Tibial artery (tissue), 4 donors: ENCODE measurements around the gene MT1G.
A peak's percentile ranks its signal among the peaks of the same experiment; 100 is the strongest.

ENCODE experiments used
- DNase-seq, 2 donors: peaks; one replicate each; pipeline ENCODE4 v3.0.0-alpha.2; 2019
- H3K27ac ChIP-seq, 2 donors: fragments of 200-600 bp; sonication (generic) in 1 of 2; 1 replicate in 1 of 2; 2 replicates in 1 of 2; pipeline ENCODE4 v1.5.1; 2018 to 2019; ENCODE audit warnings: mild to moderate bottlenecking in 1 of 2
- H3K27me3 ChIP-seq, 2 donors: fragments of 200-600 bp; sonication (generic) in 1 of 2; one replicate each; pipeline versions ENCODE4 v1.5.1 to v1.6.0; 2016 to 2019
- H3K36me3 ChIP-seq, 3 donors: fragments of 200-600 bp; sonication (generic) in 2 of 3; one replicate each; pipeline ENCODE4 v1.5.1; 2016 to 2019; ENCODE audit warnings: mild to moderate bottlenecking in 2 of 3
- H3K4me1 ChIP-seq, 4 donors: fragments of 200-600 bp; sonication (generic) in 2 of 4; 1 replicate in 3 of 4; 2 replicates in 1 of 4; pipeline ENCODE4 v1.5.1; 2016 to 2019
- H3K4me3 ChIP-seq, 2 donors: fragments of 200-600 bp; sonication (generic) in 1 of 2; 1 replicate in 1 of 2; 2 replicates in 1 of 2; pipeline ENCODE4 v1.5.1; 2018 to 2019; ENCODE audit warnings: mild to moderate bottlenecking in 2 of 2
- H3K9me3 ChIP-seq, 3 donors: fragments of 200-600 bp; sonication (generic) in 1 of 3; one replicate each; pipeline ENCODE4 v1.5.1; 2016 to 2019
- CTCF ChIP-seq, 2 experiments: fragments of 200-600 bp in 1 of 2; fragments of 450-650 bp in 1 of 2; IDR thresholded peaks; one replicate each; pipeline ENCODE4 v1.5.1; 2017 to 2019; ENCODE audit warnings: antibody characterized with exemption in 2 of 2, mild to moderate bottlenecking in 1 of 2, moderate library complexity in 1 of 2
- intact Hi-C: fragments of 100-400 bp; cut with DNase I; formaldehyde crosslinking; loops from one replicate; pipeline ENCODE4 v1.15.0; 2023; ENCODE audit warnings: low total_unique reads

The MT1G gene

DNA sequence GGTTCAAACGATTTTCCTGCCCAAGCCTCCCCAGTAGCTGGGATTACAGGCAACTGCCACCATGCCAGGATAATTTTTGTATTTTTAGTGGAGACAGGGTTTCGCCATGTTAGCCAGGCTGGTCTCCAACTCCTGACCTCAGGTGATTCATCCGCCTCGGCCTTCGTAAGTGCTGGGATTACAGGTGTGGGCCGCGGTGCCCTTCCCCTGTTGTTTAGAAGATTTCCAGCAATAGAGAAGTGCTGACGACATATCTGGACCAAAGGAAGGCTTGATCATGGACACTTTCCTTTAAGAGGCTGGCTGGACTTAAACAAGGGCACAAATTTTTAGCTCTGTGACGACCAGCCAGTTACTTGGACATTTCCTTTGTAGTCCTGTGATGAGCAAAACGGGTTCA is 36.7 kb downstream of the MT1G start:
- H3K36me3 ChIP-seq = no peaks in the 10 kb centered on the region
- no peaks in the 10 kb centered on the region for H3K27me3 ChIP-seq
- H3K4me3 ChIP-seq = peak overlapping the region in 1 of 2 donors; percentile 67
- no peak for DNase-seq
- intact Hi-C loops = no loop called here
- no peaks in the 10 kb centered on the region for H3K9me3 ChIP-seq
- peak overlapping the region; percentile 77 to 95 for H3K27ac ChIP-seq
- TF ChIP-seq CTCF (IDR thresholded peaks at IDR 0.05) = no peak
- H3K4me1 ChIP-seq = peaks cover 0 to 53% (median 18%) of the 10 kb centered on the region in 4 donors

GRCh38 chr16:56630134-56630533 is 37.7 kb downstream of the MT1G start:
- DNase-seq = no peak
- no peak overlapping the region for H3K4me3 ChIP-seq
- peaks cover 0 to 46% (median 13%) of the 10 kb centered on the region in 4 donors for H3K4me1 ChIP-seq
- no peaks in the 10 kb centered on the region for H3K27me3 ChIP-seq
- no peak for TF ChIP-seq CTCF (IDR thresholded peaks at IDR 0.05)
- H3K36me3 ChIP-seq = no peaks in the 10 kb centered on the region
- intact Hi-C loops = no loop called here
- peak overlapping the region in 1 of 2 donors; percentile 99 for H3K27ac ChIP-seq
- no peaks in the 10 kb centered on the region for H3K9me3 ChIP-seq

DNA sequence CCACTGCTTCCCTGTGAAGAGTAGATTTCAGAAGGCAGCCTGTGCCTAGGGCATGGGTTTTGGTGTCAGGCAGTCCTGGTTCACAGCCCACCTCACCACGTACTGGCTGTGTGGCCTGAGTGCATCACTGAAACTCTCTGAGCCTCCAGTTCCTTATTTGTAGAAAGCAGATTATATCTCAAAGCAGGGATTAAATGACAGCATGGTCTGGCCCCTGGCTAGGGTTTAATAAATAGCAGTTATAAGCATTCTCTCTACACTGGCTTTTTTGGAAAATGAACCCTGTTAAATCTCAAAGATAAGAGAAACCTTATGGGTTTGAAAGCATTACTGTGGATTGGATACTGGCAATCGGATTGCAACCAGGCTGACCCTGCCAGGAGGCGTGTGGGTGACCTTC is 38.3 kb downstream of the MT1G start:
- no peak for DNase-seq
- peaks cover 0 to 46% (median 12%) of the 10 kb centered on the region in 4 donors for H3K4me1 ChIP-seq
- TF ChIP-seq CTCF (IDR thresholded peaks at IDR 0.05) = no peak
- no peak overlapping the region for H3K4me3 ChIP-seq
- intact Hi-C loops = no loop called here
- no peaks in the 10 kb centered on the region for H3K27me3 ChIP-seq
- H3K36me3 ChIP-seq = no peaks in the 10 kb centered on the region
- peak overlapping the region; percentile 50 to 99 for H3K27ac ChIP-seq
- H3K9me3 ChIP-seq = no peaks in the 10 kb centered on the region

GRCh38 chr16:56628486-56629350 is 39.1 kb downstream of the MT1G start:
- H3K4me1 ChIP-seq = peaks cover 0 to 38% (median 9%) of the 10 kb centered on the region in 4 donors
- H3K4me3 ChIP-seq = no peak overlapping the region
- H3K36me3 ChIP-seq = no peaks in the 10 kb centered on the region
- no peaks in the 10 kb centered on the region for H3K9me3 ChIP-seq
- intact Hi-C loops = no loop called here
- no peaks in the 10 kb centered on the region for H3K27me3 ChIP-seq
- no peak for DNase-seq
- no peak for TF ChIP-seq CTCF (IDR thresholded peaks at IDR 0.05)
- peak overlapping the region; percentile 50 to 99 for H3K27ac ChIP-seq

GRCh38 chr16:56626685-56627084 is 41.2 kb downstream of the MT1G start:
- H3K9me3 ChIP-seq = no peaks in the 10 kb centered on the region
- TF ChIP-seq CTCF (IDR thresholded peaks at IDR 0.05) = no peak
- peak overlapping the region; percentile 87 to 99 for H3K27ac ChIP-seq
- no peaks in the 10 kb centered on the region for H3K27me3 ChIP-seq
- peak overlapping the region; percentile 64 to 80 for H3K4me3 ChIP-seq
- H3K4me1 ChIP-seq = peaks cover 0 to 22% (median 4%) of the 10 kb centered on the region in 4 donors
- H3K36me3 ChIP-seq = no peaks in the 10 kb centered on the region
- intact Hi-C loops = no loop called here
- no peak for DNase-seq
